Body of pancreas (tissue), 4 donors: ENCODE data around the gene NRN1L. TPM values are rescaled to one million over a fixed set of nuclear protein-coding genes. Genes with fewer than 3 reads are reported as not detected.

Experiments used
- ATAC-seq: fragments of 150-250 bp; one replicate; pipeline ENCODE4 v1.9.1; 2016
- DNase-seq, 4 donors: peaks; one replicate each; pipeline ENCODE4 v3.0.0-alpha.2; 2019
- H3K27ac ChIP-seq, 4 donors: fragments of 200-600 bp; sonication (generic); 1 replicate in 3 of 4; 2 replicates in 1 of 4; pipeline versions ENCODE4 v1.5.1 to v1.6.1; 2016 to 2019; ENCODE audit warnings: mild to moderate bottlenecking in 1 of 4, mixed read lengths in 1 of 4, moderate library complexity in 1 of 4
- H3K27me3 ChIP-seq, 2 donors: fragments of 200-600 bp; sonication (generic); one replicate each; pipeline ENCODE4 v1.6.0; 2016; ENCODE audit warnings: mild to moderate bottlenecking in 1 of 2
- H3K36me3 ChIP-seq, 2 donors: fragments of 200-600 bp; sonication (generic); replicated peaks in 1 of 2; 2 replicates each; pipeline ENCODE4 v1.5.1; 2016; ENCODE audit warnings: low read depth in 2 of 2; ENCODE audit not compliant: insufficient read depth in 1 of 2
- H3K4me1 ChIP-seq: fragments of 200-600 bp; sonication (generic); one replicate; pipeline ENCODE4 v1.6.0; 2016
- H3K4me3 ChIP-seq, 2 donors: fragments of 200-600 bp; sonication (generic); 1 replicate in 1 of 2; 2 replicates in 1 of 2; pipeline ENCODE4 v1.5.1; 2016 to 2019
- H3K9me3 ChIP-seq, 3 donors: fragments of 200-600 bp; sonication (generic); 1 replicate in 2 of 3; 2 replicates in 1 of 3; pipeline ENCODE4 v1.5.1; 2016
- POLR2A ChIP-seq, 3 donors: fragments of 450-650 bp; IDR thresholded peaks; one replicate each; pipeline ENCODE4 v1.6.1; 2016; ENCODE audit warnings: antibody characterized with exemption in 3 of 3, mild to moderate bottlenecking in 2 of 3
- WGBS, 2 donors: methylation state at CpG; one replicate each; pipeline ENCODE4 v1.1.5; 2017; 5-methylcytosine and 5-hydroxymethylcytosine counted together
- intact Hi-C: fragments of 100-400 bp; cut with DNase I; formaldehyde crosslinking; loops from one replicate; pipeline ENCODE4 v1.15.1; 2023
- small RNA-seq: library from RNA; depleted of rRNA; stranded (forward); fragments of <200 nt; gene quantifications from one replicate; pipeline ENCODE3, GENCODE V24; 2016
- total RNA-seq, 2 donors: library from RNA; depleted of rRNA; stranded (reverse); fragments of >200 nt; gene quantifications; one replicate each; pipeline ENCODE4 v1.1.0, GENCODE V29; 2016
- TF ChIP-seq, protein P1 (sequence below), 7 experiments: fragments of 450-650 bp in 4 of 7; fragments of 200-600 bp in 3 of 7; sonication (generic) in 3 of 7; IDR thresholded peaks; one replicate each; pipeline ENCODE4 v1.5.1; 2016 to 2019; ENCODE audit warnings: antibody characterized with exemption in 7 of 7

NRN1L gene
- total RNA-seq, 2 donors from 2014 or later, result not detected

DNA sequence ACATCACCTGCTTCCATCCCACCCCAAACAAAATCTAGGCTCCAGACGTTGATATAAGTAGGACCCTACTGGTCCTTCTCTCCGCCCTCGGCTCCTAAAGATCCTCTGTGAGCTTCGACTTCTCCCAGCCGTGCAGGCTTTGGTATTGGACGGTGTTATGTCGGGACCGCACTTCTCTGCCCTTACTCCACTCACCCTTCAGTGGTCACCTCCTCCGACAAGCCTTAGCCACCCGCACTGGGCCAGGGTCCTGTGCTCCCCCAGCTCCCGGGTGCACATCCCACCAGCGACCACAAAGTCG lies 50.4 kb downstream of the NRN1L start:
- Histone ChIP-seq H3K36me3 (no peaks in the 10 kb centered on the region), H3K4me3 (peak overlapping the region in 1 of 2 donors; percentile 37), H3K4me1 (peaks cover 68% of the 10 kb centered on the region), H3K27ac (peak overlapping the region; percentile 81 to 97 (median 88)), H3K9me3 (no peaks in the 10 kb centered on the region), H3K27me3 (no peaks in the 10 kb centered on the region)
- ATAC-seq (no peak), DNase-seq (no peak)
- TF ChIP-seq, protein P1, sequence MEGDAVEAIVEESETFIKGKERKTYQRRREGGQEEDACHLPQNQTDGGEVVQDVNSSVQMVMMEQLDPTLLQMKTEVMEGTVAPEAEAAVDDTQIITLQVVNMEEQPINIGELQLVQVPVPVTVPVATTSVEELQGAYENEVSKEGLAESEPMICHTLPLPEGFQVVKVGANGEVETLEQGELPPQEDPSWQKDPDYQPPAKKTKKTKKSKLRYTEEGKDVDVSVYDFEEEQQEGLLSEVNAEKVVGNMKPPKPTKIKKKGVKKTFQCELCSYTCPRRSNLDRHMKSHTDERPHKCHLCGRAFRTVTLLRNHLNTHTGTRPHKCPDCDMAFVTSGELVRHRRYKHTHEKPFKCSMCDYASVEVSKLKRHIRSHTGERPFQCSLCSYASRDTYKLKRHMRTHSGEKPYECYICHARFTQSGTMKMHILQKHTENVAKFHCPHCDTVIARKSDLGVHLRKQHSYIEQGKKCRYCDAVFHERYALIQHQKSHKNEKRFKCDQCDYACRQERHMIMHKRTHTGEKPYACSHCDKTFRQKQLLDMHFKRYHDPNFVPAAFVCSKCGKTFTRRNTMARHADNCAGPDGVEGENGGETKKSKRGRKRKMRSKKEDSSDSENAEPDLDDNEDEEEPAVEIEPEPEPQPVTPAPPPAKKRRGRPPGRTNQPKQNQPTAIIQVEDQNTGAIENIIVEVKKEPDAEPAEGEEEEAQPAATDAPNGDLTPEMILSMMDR (IDR thresholded peaks at IDR 0.05), result no peak
- no peak for TF ChIP-seq POLR2A (IDR thresholded peaks at IDR 0.05)
- intact Hi-C loops, result no loop called here
- 19% methylated on average over 13 of the region's 13 CpGs for WGBS, 2 donors

DNA sequence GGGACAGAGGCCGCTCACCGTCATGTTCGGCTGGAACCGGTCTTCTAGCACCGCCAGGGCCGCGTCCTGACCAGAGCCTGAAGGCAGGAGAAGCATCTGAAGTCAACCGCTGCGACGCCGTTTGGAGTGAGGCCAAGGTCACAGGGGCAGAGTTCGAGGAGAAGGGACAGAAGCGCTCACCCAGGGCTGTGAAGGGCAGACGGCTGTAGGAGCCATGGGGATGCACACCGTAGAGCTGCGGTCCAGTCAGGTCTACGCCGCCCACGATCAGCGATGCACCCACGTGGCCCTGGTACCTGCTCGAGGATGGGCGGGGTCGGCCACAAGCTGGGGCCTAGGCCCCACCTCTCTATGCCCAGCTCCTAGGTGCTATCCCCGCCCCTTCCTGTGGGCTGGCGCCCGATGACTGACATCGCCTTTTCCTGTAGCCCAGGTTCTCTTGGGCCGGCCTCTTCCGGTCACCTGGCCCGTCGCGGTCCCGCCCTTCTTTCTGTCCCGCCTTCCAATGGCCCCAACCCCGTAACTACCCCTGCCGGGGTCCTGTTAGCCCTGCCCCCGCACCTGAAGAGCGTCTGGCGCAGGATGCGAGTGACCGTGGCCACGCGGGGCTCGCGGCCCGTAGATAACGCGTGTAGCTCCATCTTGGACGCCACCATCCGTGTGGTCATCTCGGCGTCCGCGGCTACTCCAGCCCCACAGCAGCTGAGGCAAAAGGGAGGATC lies 50.9 kb downstream of the NRN1L start:
- 3% methylated on average over 43 to 55 of the region's 55 CpGs for WGBS, 2 donors
- Histone ChIP-seq H3K4me3 (peak overlapping the region; percentile 72 to 87), H3K9me3 (no peaks in the 10 kb centered on the region), H3K4me1 (peaks cover 67% of the 10 kb centered on the region), H3K27me3 (no peaks in the 10 kb centered on the region), H3K36me3 (no peaks in the 10 kb centered on the region), H3K27ac (peak overlapping the region; percentile 81 to 97 (median 88))
- peak; percentile 35 to 82 (median 79) for TF ChIP-seq POLR2A (IDR thresholded peaks at IDR 0.05)
- TF ChIP-seq, protein P1 (IDR thresholded peaks at IDR 0.05), result peak in 1 of 7 experiments; percentile 19
- DNase-seq (peak; percentile 98 to 99 (median 99)), ATAC-seq (peak; percentile 91)
- intact Hi-C loops, result no loop called here

Small RNA genes within 50 kb of the gene (small RNA-seq; reads per million reads assigned to genes)
- gene AC040162.2, result not detected
- not detected for gene NRN1L

Other genes starting within 250 kb of the NRN1L start
- gene CARMIL2, start 239.7 kb upstream of the NRN1L start, total RNA-seq, result 1 to 10 TPM in 1 of 2 donors, under 1 TPM in 1; 0.52 to 2.3 TPM
- 10 to 100 TPM; 11.4 to 33.6 TPM for gene ACD, start 224.6 kb upstream of the NRN1L start, total RNA-seq
- 10 to 100 TPM; 21.1 to 22.8 TPM for gene PARD6A, start 223.9 kb upstream of the NRN1L start, total RNA-seq
- 10 to 100 TPM; 68.0 to 91.0 TPM for gene ENKD1, start 218.1 kb upstream of the NRN1L start, total RNA-seq
- gene C16orf86, start 218.1 kb upstream of the NRN1L start, total RNA-seq, result 1 to 10 TPM; 7.5 to 9.6 TPM
- gene GFOD2, start 165.6 kb upstream of the NRN1L start, total RNA-seq, result 10 to 100 TPM; 15.8 to 18.1 TPM
- 1 to 10 TPM; 6.3 to 9.3 TPM for gene RANBP10, start 78.3 kb upstream of the NRN1L start, total RNA-seq
- gene TSNAXIP1, start 78.0 kb upstream of the NRN1L start, total RNA-seq, result 1 to 10 TPM in 1 of 2 donors, not detected in 1; 1.6 TPM
- gene THAP11, start 42.6 kb upstream of the NRN1L start, total RNA-seq, result 10 to 100 TPM; 23.7 to 42.8 TPM
- gene NUTF2, start 38.0 kb upstream of the NRN1L start, total RNA-seq, result 10 to 100 TPM; 39.2 to 42.8 TPM
- 100 to 1,000 TPM in 1 of 2 donors, 10 to 100 TPM in 1; 57.1 to 122 TPM for gene CENPT, start 37.2 kb upstream of the NRN1L start, total RNA-seq
- gene EDC4, start 11.8 kb upstream of the NRN1L start, total RNA-seq, result 10 to 100 TPM; 26.7 to 55.7 TPM
- gene PSKH1, start 8.4 kb downstream of the NRN1L start, total RNA-seq, result 10 to 100 TPM; 15.0 to 16.8 TPM
- 1,000 to 10,000 TPM in 1 of 2 donors, 100 to 1,000 TPM in 1; 286 to 1,726 TPM for gene CTRL, start 47.0 kb downstream of the NRN1L start, total RNA-seq
- 10 to 100 TPM; 16.2 to 26.7 TPM for gene PSMB10, start 52.0 kb downstream of the NRN1L start, total RNA-seq
- gene LCAT, start 59.2 kb downstream of the NRN1L start, total RNA-seq, result 10 to 100 TPM in 1 of 2 donors, 1 to 10 TPM in 1; 7.5 to 17.8 TPM
- gene SLC12A4, start 83.8 kb downstream of the NRN1L start, total RNA-seq, result 10 to 100 TPM; 23.3 to 61.3 TPM
- not detected for gene DPEP3, start 95.6 kb downstream of the NRN1L start, total RNA-seq
- 1 to 10 TPM in 1 of 2 donors, under 1 TPM in 1; 0.78 to 1.3 TPM for gene DPEP2, start 114.6 kb downstream of the NRN1L start, total RNA-seq
- gene DPEP2NB, start 131.0 kb downstream of the NRN1L start, total RNA-seq, result not detected
- 10 to 100 TPM in 1 of 2 donors, 1 to 10 TPM in 1; 3.4 to 13.2 TPM for gene DDX28, start 138.3 kb downstream of the NRN1L start, total RNA-seq
- 1 to 10 TPM; 3.1 to 3.6 TPM for gene DUS2, start 138.4 kb downstream of the NRN1L start, total RNA-seq
- 10 to 100 TPM; 15.5 to 19.5 TPM for gene NFATC3, start 200.5 kb downstream of the NRN1L start, total RNA-seq